Measurements from ENCODE around the gene KCNJ6. TPM values are rescaled to one million over a fixed set of nuclear protein-coding genes. Genes with fewer than 3 reads are reported as not detected.
"Not testable (repeated sequence)": the region's sequence is repeated elsewhere in the genome, so short reads cannot be mapped to it uniquely, and the experiment has no call there.

KCNJ6 gene
- total RNA-seq, 1 donor from 2014 or later, result 0.82 TPM

DNA sequence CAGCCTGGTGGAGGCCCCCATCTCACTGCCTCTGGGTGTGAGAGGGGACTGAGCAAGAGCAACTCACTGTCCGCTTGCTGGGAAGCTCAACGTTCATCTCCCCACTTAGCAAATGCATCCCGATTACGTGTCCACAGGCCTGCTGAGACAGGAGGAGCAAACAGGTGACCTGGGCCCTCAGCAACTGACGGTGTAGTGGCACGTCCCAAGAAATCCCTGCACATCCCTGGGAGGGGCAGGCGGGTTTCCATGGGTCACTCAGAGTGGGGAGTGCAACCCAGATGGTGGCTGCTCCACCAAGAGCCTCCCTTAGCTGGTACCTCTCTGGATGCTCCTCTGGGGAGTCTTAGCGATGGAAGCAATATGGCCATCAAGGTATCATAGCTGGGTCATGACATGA, 320.3 kb downstream of the KCNJ6 start:
- no peak for DNase-seq

DNA sequence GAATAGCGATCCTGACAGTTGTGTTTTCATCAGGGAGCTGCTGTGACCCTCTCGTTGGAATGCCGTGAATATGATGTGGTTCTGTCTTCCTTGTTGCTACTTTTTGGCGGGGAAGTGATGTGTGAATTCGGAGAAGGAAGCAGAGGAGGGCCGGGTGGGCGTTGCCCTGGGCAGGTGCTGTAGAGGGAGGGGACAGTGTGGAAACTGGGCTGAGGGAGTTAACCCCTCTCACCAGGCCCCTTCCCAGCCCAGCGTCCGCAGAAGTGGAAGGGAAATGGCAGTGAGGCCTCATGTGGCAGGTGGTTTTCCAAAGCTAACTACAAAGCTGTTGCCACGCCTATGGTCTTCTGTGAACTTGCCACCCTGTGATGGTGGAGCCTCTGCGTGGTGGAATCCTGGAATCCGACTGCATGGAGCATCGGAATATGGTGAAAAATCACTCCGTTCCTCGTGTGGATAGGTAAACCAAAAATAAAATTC, 321.7 kb downstream of the KCNJ6 start:
- no peak for DNase-seq

DNA sequence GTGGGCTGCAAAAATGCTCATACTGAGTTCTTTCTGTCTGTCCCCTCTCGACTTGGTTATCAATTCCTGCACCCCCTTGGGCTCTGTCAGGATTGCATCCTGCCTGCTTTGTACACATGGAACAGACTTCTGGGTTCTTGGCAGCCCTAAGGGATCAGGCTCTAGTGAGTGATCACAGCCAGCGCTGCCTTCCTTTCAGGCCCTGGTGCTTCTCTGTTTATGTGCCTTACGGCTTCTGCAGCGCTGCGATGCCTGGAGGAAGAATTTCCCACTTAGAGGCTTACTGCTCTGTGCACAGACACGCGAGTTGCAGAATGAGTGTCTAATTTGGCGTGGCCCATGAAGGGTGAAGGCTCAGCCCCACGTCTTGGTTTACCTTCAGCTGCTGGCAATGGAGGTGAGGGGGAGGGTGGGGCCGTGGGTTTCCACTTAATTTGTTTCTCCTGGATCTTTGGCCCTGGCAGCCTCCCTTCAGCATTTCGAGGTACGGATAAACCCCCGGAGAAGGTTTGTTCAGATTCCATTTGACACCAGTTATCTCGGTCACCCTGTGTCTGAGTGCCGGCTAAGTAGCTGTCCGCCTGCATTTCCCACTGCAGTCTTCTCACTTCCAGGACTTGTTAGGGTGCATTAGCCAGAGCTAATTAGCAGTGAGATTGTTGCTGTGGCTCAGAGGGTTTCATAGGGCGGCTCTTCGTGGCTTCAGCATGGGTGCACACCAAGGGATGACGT, 322.4 kb downstream of the KCNJ6 start:
- DNase-seq, result no peak

DNA sequence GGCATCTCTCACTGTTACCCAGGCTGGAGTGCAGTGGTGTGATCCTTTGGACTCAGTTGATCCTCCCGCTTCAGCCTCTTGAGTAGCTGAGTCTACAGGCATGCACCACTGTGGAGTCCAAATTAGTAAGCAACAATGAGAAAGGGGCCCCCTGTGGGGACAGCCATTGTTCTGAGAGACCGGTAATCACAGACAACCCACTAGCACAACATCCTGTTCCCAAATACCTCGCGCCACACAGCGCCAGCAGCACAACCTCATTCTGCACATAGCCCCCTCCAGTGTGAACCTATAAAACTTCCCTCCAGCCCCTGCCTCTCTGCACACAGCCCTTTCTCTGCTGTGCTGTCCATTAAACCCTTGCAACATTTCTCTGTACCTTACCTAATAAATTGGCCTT, 323.2 kb downstream of the KCNJ6 start:
- no peak for DNase-seq

DNA sequence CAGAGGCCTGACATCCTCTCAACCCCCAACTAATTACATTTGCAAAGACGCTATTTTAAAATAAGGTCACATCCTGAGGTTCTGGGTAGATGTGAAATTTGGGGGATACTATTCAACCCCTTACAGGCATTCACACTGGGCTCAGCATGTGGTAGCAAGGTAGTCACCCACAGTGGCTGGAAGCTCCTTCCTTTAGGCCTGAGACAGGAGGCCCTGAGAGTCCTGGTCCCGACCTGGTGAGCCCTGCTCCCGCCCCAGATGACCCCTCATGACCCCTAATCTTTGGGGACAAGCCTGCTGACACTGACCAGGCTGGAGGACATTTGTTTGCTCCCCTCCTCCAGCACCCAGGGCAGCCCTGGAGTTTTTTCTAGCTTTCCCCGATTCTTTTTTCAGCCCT, 323.8 kb downstream of the KCNJ6 start:
- no peak for DNase-seq

DNA sequence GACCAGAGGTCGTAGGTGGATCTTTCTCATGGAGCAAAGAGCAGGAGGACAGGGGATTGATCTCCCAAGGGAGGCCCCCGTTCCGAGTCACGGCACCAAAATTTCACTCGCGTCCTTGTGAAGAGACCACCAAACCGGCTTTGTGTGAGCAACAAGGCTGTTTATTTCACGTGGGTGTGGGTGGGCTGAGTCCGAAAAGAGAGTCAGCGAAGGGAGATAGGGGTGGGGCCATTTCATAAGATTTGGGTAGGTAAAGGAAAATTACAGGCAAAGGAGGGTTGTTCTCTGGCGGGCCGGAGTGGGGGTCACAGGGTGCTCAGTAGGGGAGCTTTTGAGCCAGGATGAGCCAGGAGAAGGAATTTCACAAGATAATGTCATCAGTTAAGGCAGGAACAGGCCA, 324.3 kb downstream of the KCNJ6 start:
- not testable (repeated sequence) for DNase-seq

DNA sequence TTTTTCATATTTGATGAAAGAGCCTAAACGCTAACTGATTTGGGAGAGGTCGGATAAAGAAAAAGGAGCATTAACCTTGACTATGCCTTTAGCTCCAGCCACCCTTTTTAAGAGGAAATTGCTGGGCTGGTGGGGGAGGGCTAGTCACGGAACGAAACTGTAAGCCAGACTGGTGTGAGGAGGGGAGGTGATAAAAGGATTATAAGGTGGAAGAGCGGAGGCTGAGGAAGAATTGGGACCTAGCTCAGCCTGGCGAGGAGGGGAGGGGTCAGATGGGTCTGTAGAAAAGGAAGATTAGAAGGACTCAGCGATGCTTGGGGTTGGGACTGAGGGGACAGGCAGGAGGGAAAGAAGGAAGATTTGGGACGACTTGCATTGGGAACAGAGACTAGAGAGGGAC, 325.4 kb downstream of the KCNJ6 start:
- DNase-seq, result not testable (repeated sequence)

DNA sequence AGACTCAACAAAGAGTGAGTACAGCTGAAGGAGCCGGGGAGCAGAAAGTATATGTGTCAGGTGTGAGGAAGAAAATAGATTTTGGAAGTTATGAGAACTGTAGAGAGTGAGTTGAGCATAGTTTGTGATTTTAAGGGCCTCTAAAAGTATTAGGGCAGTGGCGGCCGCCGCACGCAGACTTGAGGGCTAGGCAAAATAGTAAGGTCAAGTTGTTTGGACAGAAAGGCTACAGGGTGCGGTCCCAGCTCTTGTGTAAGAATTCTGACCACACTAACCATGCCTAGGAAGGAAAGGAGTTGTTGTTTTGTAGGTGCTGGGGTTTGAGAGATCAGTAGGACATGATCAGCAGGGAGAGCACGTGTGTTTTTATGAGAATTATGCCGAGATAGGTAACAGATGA, 327.6 kb downstream of the KCNJ6 start:
- not testable (repeated sequence) for DNase-seq

DNA sequence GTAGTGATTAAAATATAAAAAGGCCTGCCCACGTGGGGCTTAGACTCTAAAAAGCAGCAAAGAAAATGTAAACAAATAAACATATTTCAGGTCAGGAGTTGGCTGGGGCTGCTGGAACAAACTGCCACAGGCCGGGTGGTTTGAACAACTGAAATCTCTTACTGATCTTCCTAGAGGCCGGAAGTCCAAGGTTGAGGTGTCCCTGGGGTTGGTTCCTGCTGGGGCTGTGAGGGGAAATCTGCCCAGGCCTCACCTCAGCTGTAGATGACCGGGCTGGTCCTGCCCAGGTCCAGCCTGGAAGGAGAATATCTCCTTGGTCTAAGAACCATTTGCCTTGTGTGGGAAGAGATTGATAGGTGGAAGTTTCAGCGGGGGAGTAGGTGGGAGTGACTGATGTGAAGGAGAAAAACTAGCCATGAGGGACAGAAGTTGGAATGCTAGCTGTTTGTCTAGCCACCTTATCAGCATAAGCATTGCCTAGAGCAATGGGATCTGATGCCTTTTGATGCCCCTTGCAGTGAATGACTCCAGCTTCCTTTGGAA, 328.6 kb downstream of the KCNJ6 start:
- DNase-seq, result no peak

DNA sequence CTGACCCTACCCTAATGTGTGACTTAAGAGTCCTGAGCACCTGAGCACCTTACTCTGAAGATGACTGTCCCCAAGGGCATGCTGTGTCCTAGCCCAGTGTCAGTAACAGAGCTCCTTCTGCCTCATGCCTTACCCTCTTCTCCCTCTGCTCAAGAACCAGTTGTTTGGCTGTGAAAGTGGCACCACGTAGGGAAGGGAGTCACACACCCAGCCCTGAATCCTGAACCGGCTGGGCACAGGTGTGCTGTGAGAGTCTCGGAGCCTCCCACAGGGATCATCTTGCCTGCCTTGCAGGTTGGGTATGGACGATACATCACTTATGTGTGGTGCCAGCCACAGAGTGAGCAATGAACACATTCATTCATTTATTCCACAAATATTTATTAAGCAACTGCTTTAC, 329.1 kb downstream of the KCNJ6 start:
- no peak for DNase-seq

DNA sequence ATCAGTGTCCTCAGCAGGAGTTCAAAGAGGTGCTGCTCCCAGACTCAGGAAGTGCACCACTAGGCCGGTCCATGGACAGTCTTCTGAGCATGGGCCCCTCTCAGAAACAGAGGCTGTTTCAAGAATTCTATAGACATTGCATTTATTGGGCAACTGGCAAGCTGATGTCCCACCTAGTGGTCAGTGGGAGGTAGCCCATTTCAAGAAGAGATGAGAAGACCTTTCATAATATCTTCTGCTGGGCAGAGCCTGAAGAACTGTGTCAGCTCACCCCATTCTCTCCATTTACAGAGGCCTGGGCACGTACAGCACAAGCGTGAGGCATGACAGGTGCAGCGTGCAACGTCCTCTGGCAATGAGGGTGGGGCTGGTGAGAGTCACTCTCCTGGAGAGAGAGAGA, 333.7 kb downstream of the KCNJ6 start:
- peak; percentile 66 for DNase-seq

DNA sequence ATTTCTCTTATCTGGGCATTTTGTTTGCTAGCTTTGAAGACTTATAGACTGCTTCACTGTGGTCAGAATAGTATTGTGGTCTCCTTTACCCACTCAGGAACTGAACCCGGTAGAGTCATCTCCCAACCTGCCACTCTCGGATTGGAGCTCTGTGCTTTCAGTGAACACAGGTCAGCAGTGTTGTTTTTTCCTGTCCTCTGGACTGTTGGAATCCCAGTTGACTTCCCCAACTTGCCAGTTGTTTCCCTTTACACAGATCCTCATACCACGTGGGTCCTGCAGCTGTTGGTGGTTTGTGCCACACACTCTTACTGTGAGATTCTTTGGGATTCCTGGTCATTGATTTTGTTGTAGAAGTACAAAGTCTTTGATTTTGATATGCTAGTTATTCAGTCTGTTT, 335.6 kb downstream of the KCNJ6 start:
- DNase-seq, result peak; percentile 71

DNA sequence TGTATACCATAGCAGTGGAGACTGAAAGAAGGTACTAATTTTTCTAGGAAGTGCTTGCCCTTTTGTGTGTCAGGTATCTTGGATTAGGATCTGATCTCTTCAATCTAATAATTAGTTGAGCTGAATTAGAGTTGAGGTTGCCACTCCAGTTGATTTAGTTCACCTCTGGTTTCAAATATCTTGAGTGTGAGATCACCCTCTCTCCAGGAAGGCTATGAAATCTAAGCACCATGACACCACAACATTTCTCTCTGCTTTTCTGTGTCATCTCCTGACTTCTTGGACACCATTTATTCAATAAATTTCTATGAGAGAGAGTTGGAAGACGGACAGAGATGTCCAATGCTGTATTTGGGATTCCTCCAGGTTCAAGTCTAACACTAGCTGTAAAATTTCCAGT, 336.9 kb downstream of the KCNJ6 start:
- no peak for DNase-seq

DNA sequence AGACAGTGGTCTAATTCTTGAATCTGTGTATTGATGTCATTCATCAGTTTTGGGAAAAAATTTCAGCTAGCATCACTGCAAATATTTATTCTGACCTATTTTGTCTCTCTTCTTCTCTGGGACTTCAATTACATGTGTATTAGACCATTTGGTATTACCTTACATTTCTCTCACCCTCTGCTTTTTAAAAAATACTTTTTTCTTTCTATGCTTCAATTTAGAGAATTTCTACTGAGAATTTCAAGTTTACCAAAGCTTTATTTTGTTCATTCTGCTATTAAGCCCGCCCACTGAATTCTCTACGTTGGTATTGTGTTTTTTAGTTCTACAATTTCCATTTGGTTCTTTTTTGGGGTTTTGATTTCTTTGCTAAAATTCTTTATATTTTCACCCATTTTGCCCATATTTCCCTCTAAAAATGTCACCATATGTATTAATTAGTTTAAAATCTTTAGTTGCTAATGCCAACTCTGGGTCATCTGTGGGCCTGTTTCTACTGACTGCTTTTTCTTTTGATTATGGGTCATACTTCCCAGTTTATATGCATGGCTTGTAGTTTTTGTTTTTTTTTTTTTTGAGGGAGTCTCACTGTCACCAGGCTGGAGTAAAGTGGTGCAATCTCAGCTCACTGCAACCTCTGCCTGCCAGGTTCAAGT, 337.7 kb downstream of the KCNJ6 start:
- DNase-seq, result no peak

DNA sequence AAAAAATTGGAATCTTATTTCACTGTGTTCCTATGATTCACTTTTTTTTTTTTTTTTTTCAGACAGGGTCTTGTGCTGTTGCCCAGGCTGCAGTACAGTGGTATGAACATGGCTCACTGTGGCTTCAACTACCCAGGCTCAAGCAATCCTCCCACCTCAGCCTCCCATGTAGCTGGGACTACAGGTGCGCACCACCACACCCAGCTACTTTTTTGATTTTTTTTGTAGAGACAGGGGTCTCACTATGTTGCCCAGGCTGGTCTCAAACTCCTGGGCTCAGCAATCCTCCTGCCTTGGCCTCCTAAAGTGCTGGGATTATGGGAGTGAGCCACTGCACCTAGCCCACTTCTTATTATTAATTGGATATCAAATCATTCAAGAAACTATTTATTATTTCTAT, 339.3 kb downstream of the KCNJ6 start:
- not testable (repeated sequence) for DNase-seq

DNA sequence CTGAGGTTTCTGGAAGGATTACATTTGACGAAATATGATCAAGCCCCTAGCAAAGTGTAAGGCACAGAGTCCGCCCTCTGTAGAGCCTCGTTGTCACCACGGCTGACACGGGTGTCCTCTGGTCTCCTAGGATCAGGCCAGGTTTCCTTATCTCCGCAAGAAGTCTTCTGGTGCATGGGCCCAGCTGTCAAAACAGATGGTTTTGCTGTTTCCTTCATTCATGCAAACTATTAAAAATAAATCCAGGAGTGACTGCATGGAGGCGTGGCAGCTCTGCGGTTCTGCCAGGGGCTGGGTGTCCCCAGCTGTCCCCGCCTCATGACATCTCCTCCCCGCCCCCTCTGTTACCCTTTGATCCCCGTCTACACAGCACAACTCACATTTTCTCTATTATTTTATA, 340.7 kb downstream of the KCNJ6 start:
- DNase-seq, result peak; percentile 57

DNA sequence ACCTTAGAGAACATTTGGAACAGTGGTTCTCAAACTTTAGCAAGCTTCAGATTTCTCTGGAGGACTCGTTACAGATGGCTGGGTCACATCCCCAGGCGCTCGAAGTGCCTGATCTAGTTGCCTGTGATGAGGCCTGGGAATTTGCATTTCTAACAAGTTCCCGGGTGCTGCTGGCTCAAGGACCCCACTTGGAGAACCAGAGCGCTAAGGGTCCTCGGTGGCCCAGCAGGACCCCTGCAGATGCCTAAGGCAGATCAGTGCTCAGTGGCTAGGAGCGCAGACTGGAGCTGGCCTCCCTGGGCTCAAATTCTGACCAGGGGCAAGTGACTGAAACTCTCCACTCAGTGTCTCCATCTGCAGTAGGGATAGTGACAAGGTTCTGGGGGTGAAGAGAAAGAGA, 341.5 kb downstream of the KCNJ6 start:
- DNase-seq, result no peak

DNA sequence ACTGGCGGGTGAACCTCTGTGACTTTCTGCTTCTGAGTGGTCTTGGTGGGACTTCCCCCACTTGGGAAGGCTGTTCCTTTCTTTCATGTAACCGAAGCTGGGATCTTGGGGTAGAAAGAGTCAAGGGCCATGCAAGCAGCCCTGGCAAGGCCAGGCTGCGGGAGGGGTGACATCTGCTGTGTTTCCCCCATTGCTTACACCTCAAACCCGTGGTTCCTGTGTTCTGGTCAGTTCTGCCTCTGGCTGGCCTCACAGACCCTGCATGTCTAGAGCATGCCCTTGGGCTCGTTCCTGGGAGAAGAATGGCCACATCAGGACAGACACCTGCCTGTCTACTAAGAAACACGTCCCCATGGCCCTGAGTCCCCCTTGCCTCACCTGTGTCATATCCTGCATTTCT, 341.9 kb downstream of the KCNJ6 start:
- DNase-seq, result no peak

DNA sequence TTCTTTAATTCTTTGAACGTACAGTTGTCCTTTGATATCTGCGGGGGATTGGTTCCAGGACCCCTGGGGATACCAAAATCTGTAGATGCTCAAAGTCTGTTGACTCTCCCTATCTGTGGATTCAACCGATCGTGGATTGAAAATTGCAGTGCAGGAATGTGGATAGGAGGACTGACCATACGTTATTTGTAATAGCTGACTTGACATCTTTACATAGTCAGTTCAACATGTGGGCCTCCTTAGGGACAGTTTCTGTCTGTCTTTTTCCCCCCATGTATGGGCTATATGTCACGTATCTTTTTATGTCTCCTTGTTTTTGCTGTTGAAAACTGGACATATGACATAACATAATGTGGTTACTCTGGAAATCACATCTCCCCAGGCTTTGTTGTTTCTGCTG, 344.8 kb downstream of the KCNJ6 start:
- no peak for DNase-seq

DNA sequence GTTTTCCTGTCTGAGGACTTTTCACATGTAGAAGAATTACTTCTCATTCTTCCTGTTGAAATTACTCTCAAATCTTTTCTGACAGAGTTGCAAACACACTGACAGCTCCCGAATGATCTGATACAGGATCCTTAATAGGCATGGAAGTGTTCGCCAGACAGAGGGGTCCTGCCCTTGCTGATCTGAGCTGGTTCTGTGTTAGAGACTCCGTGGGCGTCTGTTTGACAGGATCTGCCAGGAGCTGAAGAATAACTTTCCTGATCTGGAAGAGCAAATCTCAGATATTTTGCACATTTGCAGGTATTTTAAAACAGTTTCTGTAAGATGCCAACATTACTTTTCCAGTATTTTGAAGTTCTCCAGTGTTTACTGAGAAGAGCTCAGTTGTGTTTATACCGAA, 347.3 kb downstream of the KCNJ6 start:
- no peak for DNase-seq

DNA sequence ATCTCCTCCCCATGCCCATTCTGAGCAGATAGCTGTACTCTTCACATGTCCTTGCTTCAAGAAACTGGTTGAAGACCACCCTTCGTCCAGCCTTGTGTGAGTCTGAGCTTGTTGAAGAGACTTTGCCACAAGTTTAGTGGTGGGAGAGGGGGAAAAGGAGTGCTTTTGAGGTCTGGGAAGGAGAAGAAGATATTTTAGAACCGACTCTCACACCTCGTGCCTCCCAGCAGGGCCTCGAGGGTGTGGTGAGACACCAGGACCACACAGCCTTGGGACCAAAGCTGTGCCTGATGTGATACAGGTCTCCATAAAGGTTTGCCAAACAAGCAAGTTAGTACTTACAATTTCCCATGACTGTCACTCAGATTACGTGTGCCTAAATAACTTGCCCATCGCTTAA, 347.8 kb downstream of the KCNJ6 start:
- DNase-seq, result no peak

DNA sequence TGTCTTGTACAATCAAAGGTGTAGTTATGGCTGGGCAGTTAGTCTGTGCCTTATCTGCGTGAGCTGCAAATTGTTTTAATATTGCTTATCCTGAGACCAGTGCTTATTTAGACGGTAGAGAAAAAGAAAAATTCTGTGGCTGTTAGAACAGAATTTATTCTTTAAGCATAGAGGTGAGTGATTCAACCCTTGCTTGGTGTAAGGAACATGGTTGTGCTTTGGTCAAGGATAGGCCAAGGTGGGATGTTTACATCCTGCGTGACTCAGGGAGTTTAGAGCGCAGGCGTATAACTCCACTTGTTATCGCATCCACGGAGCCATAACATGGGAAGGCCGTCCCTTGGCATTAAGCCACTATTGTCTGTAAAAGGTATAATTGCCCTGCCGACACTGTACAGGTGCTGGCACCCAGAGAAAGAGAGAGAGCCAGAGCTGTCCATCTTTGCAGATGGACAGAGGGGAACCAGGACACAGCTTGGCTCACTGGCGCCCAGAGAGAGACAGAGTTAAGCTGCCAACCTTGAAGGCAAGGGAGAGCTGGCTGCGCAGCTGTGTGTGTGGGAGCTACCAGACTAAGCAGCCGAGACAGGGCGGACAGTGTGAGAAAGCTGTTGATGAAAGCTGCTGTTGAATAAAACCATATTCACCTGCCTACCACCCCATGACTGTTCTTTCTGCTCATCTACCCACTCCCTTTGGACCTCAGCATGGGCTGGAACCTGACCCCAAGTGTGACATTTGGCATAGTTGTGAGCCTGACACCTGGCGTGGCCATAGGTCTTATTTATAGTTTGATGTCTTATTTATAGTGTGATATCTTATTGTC, 349.3 kb downstream of the KCNJ6 start:
- peak; percentile 54 for DNase-seq
